GM23338 (cell line): ENCODE measurements around the gene ZNF804B. TPM values are rescaled to one million over a fixed set of nuclear protein-coding genes. Genes with fewer than 3 reads are reported as not detected.

Experiments
- ATAC-seq: fragments of 200-7000 bp; cut with Tn5 transposase; 3 replicates; pipeline ENCODE4 v1.9.1; 2020
- DNase-seq: peaks from one replicate; pipeline ENCODE4 v3.0.0-alpha.2; 2015; ENCODE audit warnings: low spot score
- H2AFZ ChIP-seq: fragments of 200-600 bp; sonication (generic); 2 replicates; pipeline ENCODE4 v1.8.0; 2016; ENCODE audit warnings: antibody characterized with exemption, mild to moderate bottlenecking, moderate library complexity
- H3F3A ChIP-seq: fragments of 200-600 bp; sonication (generic); replicated peaks from 2 replicates; pipeline ENCODE4 v1.8.0; 2017; ENCODE audit warnings: antibody characterized with exemption, mixed run types, low read depth
- H3K27ac ChIP-seq: fragments of 200-600 bp; sonication (generic); 2 replicates; pipeline ENCODE4 v1.6.1; 2016; ENCODE audit warnings: low read depth
- H3K27me3 ChIP-seq: fragments of 200-600 bp; sonication (generic); 2 replicates; pipeline ENCODE4 v1.8.0; 2016; ENCODE audit warnings: mild to moderate bottlenecking, mixed run types, moderate library complexity; ENCODE audit not compliant: insufficient read depth
- H3K36me3 ChIP-seq: fragments of 200-600 bp; sonication (generic); 2 replicates; pipeline ENCODE4 v1.8.0; 2016; ENCODE audit warnings: mild to moderate bottlenecking; ENCODE audit not compliant: insufficient read depth
- H3K4me1 ChIP-seq: fragments of 200-600 bp; sonication (generic); 2 replicates; pipeline ENCODE4 v1.8.0; 2016; ENCODE audit warnings: mild to moderate bottlenecking, moderate library complexity; ENCODE audit not compliant: insufficient read depth
- H3K4me2 ChIP-seq: fragments of 200-600 bp; sonication (generic); 2 replicates; pipeline ENCODE4 v1.7.1; 2017; ENCODE audit warnings: mixed run types
- H3K4me3 ChIP-seq: fragments of 200-600 bp; sonication (generic); 2 replicates; pipeline ENCODE4 v1.6.1; 2016; ENCODE audit warnings: mixed run types
- H3K79me2 ChIP-seq: fragments of 200-600 bp; sonication (generic); replicated peaks from 2 replicates; pipeline ENCODE4 v1.8.0; 2017; ENCODE audit warnings: mild to moderate bottlenecking; ENCODE audit not compliant: insufficient read depth
- H3K9me2 ChIP-seq: fragments of 200-600 bp; sonication (generic); 2 replicates; pipeline ENCODE4 v1.8.0; 2017; ENCODE audit not compliant: insufficient read depth
- H4K20me1 ChIP-seq: fragments of 200-600 bp; sonication (generic); replicated peaks from 2 replicates; pipeline ENCODE4 v1.8.0; 2017; ENCODE audit warnings: mild to moderate bottlenecking; ENCODE audit not compliant: insufficient read depth
- H3K27ac Mint-ChIP-seq: 2 replicates; pipeline ENCODE4 v1.8.0; 2020; ENCODE audit warnings: inconsistent platforms, mild to moderate bottlenecking, moderate library complexity, mixed read lengths
- H3K27me3 Mint-ChIP-seq: 3 replicates; pipeline ENCODE4 v1.8.0; 2022; ENCODE audit warnings: low read depth, mild to moderate bottlenecking, moderate library complexity, mixed read lengths, inconsistent platforms; ENCODE audit not compliant: insufficient read depth, poor library complexity
- H3K36me3 Mint-ChIP-seq: 3 replicates; pipeline ENCODE4 v1.8.0; 2021; ENCODE audit warnings: low read depth, mild to moderate bottlenecking, inconsistent platforms, moderate library complexity, mixed read lengths
- H3K4me1 Mint-ChIP-seq: 3 replicates; pipeline ENCODE4 v1.8.0; 2020; ENCODE audit warnings: mild to moderate bottlenecking, inconsistent platforms, mixed read lengths
- H3K4me3 Mint-ChIP-seq: 3 replicates; pipeline ENCODE4 v1.8.0; 2021; ENCODE audit warnings: moderate library complexity, mild to moderate bottlenecking, inconsistent platforms, mixed read lengths
- H3K9me3 Mint-ChIP-seq: 3 replicates; pipeline ENCODE4 v1.8.0; 2020; ENCODE audit warnings: moderate library complexity, mild to moderate bottlenecking, inconsistent platforms, mixed read lengths
- CREB1 ChIP-seq: fragments of 250-450 bp; sonication (Bioruptor Pico); IDR thresholded peaks from 2 replicates; pipeline ENCODE4 v1.5.0; 2020; ENCODE audit warnings: low read depth, mild to moderate bottlenecking, moderate library complexity
- EZH2phosphoT487 ChIP-seq: fragments of 200-600 bp; sonication (generic); IDR thresholded peaks from one replicate; pipeline ENCODE4 v1.8.1; 2018; ENCODE audit warnings: antibody characterized with exemption; ENCODE audit not compliant: unreplicated experiment
- JUNB ChIP-seq: IDR thresholded peaks from one replicate; pipeline ENCODE4 v1.6.1; 2016; ENCODE audit warnings: antibody characterized with exemption; ENCODE audit not compliant: unreplicated experiment
- NANOG ChIP-seq: IDR thresholded peaks from 2 replicates; pipeline ENCODE4 v1.6.1; 2016; ENCODE audit warnings: antibody characterized with exemption, borderline replicate concordance
- POLR2AphosphoS5 ChIP-seq: IDR thresholded peaks from 2 replicates; pipeline ENCODE4 v1.6.1; 2016; ENCODE audit warnings: antibody characterized with exemption, low read depth
- ZNF114 ChIP-seq: fragments of 250-450 bp; sonication (Bioruptor Pico); IDR thresholded peaks from 2 replicates; pipeline ENCODE4 v1.5.0; 2020; ENCODE audit warnings: mild to moderate bottlenecking, moderate library complexity
- ZNF331 ChIP-seq: fragments of 250-450 bp; sonication (Bioruptor Pico); IDR thresholded peaks from 2 replicates; pipeline ENCODE4 v1.5.0; 2020; ENCODE audit warnings: low read depth, mild to moderate bottlenecking, moderate library complexity
- polyA plus RNA-seq: library from polyadenylated mRNA; unstranded; fragments of >200 nt; fragmentation: Nextera tagmentation; extraction: Ambion mirVana; gene quantifications from 2 replicates; pipeline ENCODE4 v1.2.1, GENCODE V29; 2016
- total RNA-seq: library from RNA; depleted of rRNA; stranded (reverse); fragments of >200 nt; shearing (Covaris generic); gene quantifications from 2 replicates; pipeline ENCODE4 v1.2.3, GENCODE V29; 2014
- TF ChIP-seq, protein P1 (sequence below), 2 experiments: fragments of 200-600 bp in 1 of 2; sonication (generic) in 1 of 2; conservative IDR thresholded peaks; 2 replicates each; pipeline versions ENCODE4 v1.5.1 to v1.6.1; 2016 to 2017; ENCODE audit warnings: antibody characterized with exemption in 2 of 2, low read depth in 2 of 2, mild to moderate bottlenecking in 2 of 2, moderate library complexity in 1 of 2
- TF ChIP-seq, protein P2 (sequence below): fragments of 250-450 bp; sonication (Bioruptor Pico); IDR thresholded peaks from 2 replicates; pipeline ENCODE4 v1.5.0; 2020; ENCODE audit warnings: mild to moderate bottlenecking, moderate library complexity
- TF ChIP-seq, protein P3 (sequence below): IDR thresholded peaks from one replicate; pipeline ENCODE4 v1.6.1; 2018; ENCODE audit warnings: antibody characterized with exemption; ENCODE audit not compliant: unreplicated experiment

The ZNF804B gene
- total and polyA plus RNA-seq, 2 experiments from 2014 or later, result not detected

GRCh38 chr7:88795553-88795952 lies 36.1 kb downstream of the ZNF804B start, which contains the start of gene TEX47:
Gene TEX47 (minus strand): TSS chr7:88795737. CDS start chr7:88794942, 795 bp downstream.
- TF ChIP-seq, protein P1, sequence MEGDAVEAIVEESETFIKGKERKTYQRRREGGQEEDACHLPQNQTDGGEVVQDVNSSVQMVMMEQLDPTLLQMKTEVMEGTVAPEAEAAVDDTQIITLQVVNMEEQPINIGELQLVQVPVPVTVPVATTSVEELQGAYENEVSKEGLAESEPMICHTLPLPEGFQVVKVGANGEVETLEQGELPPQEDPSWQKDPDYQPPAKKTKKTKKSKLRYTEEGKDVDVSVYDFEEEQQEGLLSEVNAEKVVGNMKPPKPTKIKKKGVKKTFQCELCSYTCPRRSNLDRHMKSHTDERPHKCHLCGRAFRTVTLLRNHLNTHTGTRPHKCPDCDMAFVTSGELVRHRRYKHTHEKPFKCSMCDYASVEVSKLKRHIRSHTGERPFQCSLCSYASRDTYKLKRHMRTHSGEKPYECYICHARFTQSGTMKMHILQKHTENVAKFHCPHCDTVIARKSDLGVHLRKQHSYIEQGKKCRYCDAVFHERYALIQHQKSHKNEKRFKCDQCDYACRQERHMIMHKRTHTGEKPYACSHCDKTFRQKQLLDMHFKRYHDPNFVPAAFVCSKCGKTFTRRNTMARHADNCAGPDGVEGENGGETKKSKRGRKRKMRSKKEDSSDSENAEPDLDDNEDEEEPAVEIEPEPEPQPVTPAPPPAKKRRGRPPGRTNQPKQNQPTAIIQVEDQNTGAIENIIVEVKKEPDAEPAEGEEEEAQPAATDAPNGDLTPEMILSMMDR (conservative IDR thresholded peaks at IDR 0.05; ENCODE audit: low read depth in 2 of 2), result no peak
- TF ChIP-seq, protein P2, sequence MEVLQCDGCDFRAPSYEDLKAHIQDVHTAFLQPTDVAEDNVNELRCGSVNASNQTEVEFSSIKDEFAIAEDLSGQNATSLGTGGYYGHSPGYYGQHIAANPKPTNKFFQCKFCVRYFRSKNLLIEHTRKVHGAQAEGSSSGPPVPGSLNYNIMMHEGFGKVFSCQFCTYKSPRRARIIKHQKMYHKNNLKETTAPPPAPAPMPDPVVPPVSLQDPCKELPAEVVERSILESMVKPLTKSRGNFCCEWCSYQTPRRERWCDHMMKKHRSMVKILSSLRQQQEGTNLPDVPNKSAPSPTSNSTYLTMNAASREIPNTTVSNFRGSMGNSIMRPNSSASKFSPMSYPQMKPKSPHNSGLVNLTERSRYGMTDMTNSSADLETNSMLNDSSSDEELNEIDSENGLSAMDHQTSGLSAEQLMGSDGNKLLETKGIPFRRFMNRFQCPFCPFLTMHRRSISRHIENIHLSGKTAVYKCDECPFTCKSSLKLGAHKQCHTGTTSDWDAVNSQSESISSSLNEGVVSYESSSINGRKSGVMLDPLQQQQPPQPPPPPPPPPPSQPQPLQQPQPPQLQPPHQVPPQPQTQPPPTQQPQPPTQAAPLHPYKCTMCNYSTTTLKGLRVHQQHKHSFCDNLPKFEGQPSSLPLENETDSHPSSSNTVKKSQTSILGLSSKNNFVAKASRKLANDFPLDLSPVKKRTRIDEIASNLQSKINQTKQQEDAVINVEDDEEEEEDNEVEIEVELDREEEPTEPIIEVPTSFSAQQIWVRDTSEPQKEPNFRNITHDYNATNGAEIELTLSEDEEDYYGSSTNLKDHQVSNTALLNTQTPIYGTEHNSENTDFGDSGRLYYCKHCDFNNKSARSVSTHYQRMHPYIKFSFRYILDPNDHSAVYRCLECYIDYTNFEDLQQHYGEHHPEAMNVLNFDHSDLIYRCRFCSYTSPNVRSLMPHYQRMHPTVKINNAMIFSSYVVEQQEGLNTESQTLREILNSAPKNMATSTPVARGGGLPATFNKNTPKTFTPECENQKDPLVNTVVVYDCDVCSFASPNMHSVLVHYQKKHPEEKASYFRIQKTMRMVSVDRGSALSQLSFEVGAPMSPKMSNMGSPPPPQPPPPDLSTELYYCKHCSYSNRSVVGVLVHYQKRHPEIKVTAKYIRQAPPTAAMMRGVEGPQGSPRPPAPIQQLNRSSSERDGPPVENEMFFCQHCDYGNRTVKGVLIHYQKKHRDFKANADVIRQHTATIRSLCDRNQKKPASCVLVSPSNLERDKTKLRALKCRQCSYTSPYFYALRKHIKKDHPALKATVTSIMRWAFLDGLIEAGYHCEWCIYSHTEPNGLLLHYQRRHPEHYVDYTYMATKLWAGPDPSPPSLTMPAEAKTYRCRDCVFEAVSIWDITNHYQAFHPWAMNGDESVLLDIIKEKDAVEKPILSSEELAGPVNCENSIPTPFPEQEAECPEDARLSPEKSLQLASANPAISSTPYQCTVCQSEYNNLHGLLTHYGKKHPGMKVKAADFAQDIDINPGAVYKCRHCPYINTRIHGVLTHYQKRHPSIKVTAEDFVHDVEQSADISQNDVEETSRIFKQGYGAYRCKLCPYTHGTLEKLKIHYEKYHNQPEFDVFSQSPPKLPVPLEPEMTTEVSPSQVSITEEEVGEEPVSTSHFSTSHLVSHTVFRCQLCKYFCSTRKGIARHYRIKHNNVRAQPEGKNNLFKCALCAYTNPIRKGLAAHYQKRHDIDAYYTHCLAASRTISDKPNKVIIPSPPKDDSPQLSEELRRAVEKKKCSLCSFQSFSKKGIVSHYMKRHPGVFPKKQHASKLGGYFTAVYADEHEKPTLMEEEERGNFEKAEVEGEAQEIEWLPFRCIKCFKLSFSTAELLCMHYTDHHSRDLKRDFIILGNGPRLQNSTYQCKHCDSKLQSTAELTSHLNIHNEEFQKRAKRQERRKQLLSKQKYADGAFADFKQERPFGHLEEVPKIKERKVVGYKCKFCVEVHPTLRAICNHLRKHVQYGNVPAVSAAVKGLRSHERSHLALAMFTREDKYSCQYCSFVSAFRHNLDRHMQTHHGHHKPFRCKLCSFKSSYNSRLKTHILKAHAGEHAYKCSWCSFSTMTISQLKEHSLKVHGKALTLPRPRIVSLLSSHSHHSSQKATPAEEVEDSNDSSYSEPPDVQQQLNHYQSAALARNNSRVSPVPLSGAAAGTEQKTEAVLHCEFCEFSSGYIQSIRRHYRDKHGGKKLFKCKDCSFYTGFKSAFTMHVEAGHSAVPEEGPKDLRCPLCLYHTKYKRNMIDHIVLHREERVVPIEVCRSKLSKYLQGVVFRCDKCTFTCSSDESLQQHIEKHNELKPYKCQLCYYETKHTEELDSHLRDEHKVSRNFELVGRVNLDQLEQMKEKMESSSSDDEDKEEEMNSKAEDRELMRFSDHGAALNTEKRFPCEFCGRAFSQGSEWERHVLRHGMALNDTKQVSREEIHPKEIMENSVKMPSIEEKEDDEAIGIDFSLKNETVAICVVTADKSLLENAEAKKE (CRISPR knock-in tag), result no peak
- TF ChIP-seq NANOG, result no peak
- TF ChIP-seq, protein P3, sequence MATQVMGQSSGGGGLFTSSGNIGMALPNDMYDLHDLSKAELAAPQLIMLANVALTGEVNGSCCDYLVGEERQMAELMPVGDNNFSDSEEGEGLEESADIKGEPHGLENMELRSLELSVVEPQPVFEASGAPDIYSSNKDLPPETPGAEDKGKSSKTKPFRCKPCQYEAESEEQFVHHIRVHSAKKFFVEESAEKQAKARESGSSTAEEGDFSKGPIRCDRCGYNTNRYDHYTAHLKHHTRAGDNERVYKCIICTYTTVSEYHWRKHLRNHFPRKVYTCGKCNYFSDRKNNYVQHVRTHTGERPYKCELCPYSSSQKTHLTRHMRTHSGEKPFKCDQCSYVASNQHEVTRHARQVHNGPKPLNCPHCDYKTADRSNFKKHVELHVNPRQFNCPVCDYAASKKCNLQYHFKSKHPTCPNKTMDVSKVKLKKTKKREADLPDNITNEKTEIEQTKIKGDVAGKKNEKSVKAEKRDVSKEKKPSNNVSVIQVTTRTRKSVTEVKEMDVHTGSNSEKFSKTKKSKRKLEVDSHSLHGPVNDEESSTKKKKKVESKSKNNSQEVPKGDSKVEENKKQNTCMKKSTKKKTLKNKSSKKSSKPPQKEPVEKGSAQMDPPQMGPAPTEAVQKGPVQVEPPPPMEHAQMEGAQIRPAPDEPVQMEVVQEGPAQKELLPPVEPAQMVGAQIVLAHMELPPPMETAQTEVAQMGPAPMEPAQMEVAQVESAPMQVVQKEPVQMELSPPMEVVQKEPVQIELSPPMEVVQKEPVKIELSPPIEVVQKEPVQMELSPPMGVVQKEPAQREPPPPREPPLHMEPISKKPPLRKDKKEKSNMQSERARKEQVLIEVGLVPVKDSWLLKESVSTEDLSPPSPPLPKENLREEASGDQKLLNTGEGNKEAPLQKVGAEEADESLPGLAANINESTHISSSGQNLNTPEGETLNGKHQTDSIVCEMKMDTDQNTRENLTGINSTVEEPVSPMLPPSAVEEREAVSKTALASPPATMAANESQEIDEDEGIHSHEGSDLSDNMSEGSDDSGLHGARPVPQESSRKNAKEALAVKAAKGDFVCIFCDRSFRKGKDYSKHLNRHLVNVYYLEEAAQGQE, result no peak
- TF ChIP-seq EZH2phosphoT487, result no peak
- TF ChIP-seq ZNF114 (CRISPR knock-in tag), result no peak
- TF ChIP-seq CREB1 (CRISPR knock-in tag), result no peak
- no peak for TF ChIP-seq POLR2AphosphoS5
- TF ChIP-seq JUNB, result no peak
- no peak for TF ChIP-seq ZNF331 (CRISPR knock-in tag)
- Mint-ChIP-seq H3K36me3 (no peaks in the 10 kb centered on the region), H3K4me1 (no peaks in the 10 kb centered on the region), H3K27me3 (no peaks in the 10 kb centered on the region), H3K4me3 (no peak within 1 kb of the TSS), H3K27ac (no peak within 1 kb of the TSS), H3K9me3 (no peaks in the 10 kb centered on the region)
- no peaks in the 10 kb centered on the region for H3K36me3 ChIP-seq
- H3F3A ChIP-seq, result no peaks in the 10 kb centered on the region
- no peak within 1 kb of the TSS for H3K4me3 ChIP-seq
- H3K27me3 ChIP-seq, result no peaks in the 10 kb centered on the region
- no peak within 1 kb of the TSS for H2AFZ ChIP-seq
- no peak within 1 kb of the TSS for H3K27ac ChIP-seq
- ATAC-seq (no peak), DNase-seq (no peak)
- no peak within 1 kb of the TSS for H3K4me2 ChIP-seq
- no peaks in the 10 kb centered on the region for H3K9me2 ChIP-seq
- H3K79me2 ChIP-seq, result no peaks in the 10 kb centered on the region
- no peaks in the 10 kb centered on the region for H4K20me1 ChIP-seq
- no peaks in the 10 kb centered on the region for H3K4me1 ChIP-seq
